ENCODE results near the gene PXYLP1. TPM values are rescaled to one million over a fixed set of nuclear protein-coding genes. Genes with fewer than 3 reads are reported as not detected.

The PXYLP1 gene
- total RNA-seq, 4 donors from 2014 or later: 5.5 to 16.2 (median 9.8) TPM

GRCh38 chr3:141268791-141269190 lies 37.2 kb downstream of the PXYLP1 start:
- DNase-seq (ENCODE audit: low spot score) (no peak), ATAC-seq (ENCODE audit: low FRiP score) (no peak)

GRCh38 chr3:141269961-141270360 lies 38.3 kb downstream of the PXYLP1 start:
- DNase-seq (ENCODE audit: low spot score) (no peak), ATAC-seq (ENCODE audit: low FRiP score) (no peak)
- no peak for TF ChIP-seq CTCF (IDR thresholded peaks at IDR 0.05)

More at GRCh38 chr3:141268791-141269190, 37.2 kb downstream of the PXYLP1 start:
- TF ChIP-seq CTCF (IDR thresholded peaks at IDR 0.05): no peak

GRCh38 chr3:141271279-141272030 lies 39.8 kb downstream of the PXYLP1 start:
- no peak for ATAC-seq (ENCODE audit: low FRiP score)
- no peak for TF ChIP-seq CTCF (IDR thresholded peaks at IDR 0.05)
- DNase-seq (ENCODE audit: low spot score): no peak

GRCh38 chr3:141272906-141273662 lies 41.5 kb downstream of the PXYLP1 start:
- DNase-seq (ENCODE audit: low spot score) (no peak), ATAC-seq (ENCODE audit: low FRiP score) (no peak)
- no peak for TF ChIP-seq CTCF (IDR thresholded peaks at IDR 0.05)

- no peak for TF ChIP-seq CTCF (IDR thresholded peaks at IDR 0.05)
These were observed 42.2 kb downstream of the PXYLP1 start for GRCh38 chr3:141273700-141274410.

GRCh38 chr3:141274411-141275031 lies 42.9 kb downstream of the PXYLP1 start:
- ATAC-seq (ENCODE audit: low FRiP score) (no peak), DNase-seq (ENCODE audit: low spot score) (no peak)
- TF ChIP-seq CTCF (IDR thresholded peaks at IDR 0.05): no peak

More at GRCh38 chr3:141273700-141274410, 42.2 kb downstream of the PXYLP1 start:
- ATAC-seq (ENCODE audit: low FRiP score): no peak
- DNase-seq (ENCODE audit: low spot score): no peak

All from omental fat pad (tissue), 4 donors.